ENCODE results near the gene PCLO. TPM values are rescaled to one million over a fixed set of nuclear protein-coding genes. Genes with fewer than 3 reads are reported as not detected.

Gene PCLO
- total RNA-seq, 2 donors from 2014 or later = 0.78 to 0.95 TPM

DNA sequence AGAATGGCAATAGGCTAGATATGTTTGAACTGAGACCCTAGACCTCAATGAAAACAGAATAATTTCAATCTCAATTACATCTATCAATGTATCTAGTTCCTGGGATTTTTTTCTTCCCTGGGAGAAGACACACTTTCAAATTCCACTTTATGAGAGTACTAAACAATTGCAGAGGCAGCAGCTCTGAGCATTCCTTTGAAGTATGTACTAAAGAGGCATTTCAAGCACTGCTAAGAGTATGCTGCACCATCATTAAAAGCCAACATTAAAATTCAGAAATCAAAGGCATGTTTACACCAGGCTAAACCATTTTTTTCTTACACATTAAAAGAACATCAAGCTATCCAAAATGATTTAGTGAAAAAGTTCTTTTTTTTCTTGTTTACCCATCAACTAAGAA lies 421.2 kb downstream of the PCLO start:
- Histone ChIP-seq H3K27ac (no peak overlapping the region), H3K4me1 (ENCODE audit: control insufficient read depth in 1 of 2, low read depth in 2 of 2) (no peaks in the 10 kb centered on the region), H3K4me3 (no peak overlapping the region), H3K36me3 (no peaks in the 10 kb centered on the region), H3K27me3 (replicated peaks; ENCODE audit: insufficient read depth) (no peaks in the 10 kb centered on the region), H3K9me3 (no peaks in the 10 kb centered on the region)
- ATAC-seq (ENCODE audit: insufficient number of reproducible peaks, low FRiP score, low read depth) (no peak), DNase-seq (ENCODE audit: low spot score) (no peak)
- TF ChIP-seq, protein P1, sequence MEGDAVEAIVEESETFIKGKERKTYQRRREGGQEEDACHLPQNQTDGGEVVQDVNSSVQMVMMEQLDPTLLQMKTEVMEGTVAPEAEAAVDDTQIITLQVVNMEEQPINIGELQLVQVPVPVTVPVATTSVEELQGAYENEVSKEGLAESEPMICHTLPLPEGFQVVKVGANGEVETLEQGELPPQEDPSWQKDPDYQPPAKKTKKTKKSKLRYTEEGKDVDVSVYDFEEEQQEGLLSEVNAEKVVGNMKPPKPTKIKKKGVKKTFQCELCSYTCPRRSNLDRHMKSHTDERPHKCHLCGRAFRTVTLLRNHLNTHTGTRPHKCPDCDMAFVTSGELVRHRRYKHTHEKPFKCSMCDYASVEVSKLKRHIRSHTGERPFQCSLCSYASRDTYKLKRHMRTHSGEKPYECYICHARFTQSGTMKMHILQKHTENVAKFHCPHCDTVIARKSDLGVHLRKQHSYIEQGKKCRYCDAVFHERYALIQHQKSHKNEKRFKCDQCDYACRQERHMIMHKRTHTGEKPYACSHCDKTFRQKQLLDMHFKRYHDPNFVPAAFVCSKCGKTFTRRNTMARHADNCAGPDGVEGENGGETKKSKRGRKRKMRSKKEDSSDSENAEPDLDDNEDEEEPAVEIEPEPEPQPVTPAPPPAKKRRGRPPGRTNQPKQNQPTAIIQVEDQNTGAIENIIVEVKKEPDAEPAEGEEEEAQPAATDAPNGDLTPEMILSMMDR (IDR thresholded peaks at IDR 0.05) = no peak

DNA sequence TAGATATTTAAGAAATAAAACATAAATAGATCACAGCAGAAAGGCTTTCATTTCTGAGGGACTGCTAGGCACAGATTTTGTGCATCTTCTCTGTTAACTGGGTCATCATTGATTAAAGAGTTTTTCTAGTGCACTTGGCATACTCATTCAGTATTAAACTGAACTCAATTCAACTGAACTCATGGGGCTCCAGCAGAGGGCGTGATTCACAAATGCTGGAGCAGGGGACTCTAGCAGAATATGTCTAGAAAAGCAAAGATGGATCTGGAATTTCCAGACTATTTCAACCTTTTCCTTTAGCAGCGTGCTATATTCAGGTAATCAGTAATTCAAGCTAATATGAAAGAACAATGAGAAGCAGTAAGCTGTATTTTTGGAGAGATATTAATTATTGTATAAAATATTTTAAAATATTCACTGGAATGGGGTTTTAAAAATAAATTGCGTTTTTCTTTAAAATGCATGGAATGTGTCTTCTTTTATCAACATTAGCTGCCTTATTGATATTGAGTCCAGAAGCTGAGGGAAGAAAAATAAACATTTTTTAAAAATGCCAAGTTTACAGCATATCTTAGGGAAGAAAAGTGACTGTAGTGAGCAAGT lies 422.3 kb downstream of the PCLO start:
- H3K9me3 ChIP-seq = no peaks in the 10 kb centered on the region
- H3K27me3 ChIP-seq (replicated peaks; ENCODE audit: insufficient read depth) = no peaks in the 10 kb centered on the region
- ATAC-seq (ENCODE audit: insufficient number of reproducible peaks, low FRiP score, low read depth) (no peak), DNase-seq (ENCODE audit: low spot score) (no peak)
- no peak overlapping the region for H3K4me3 ChIP-seq
- H3K4me1 ChIP-seq (ENCODE audit: control insufficient read depth in 1 of 2, low read depth in 2 of 2) = no peaks in the 10 kb centered on the region
- no peaks in the 10 kb centered on the region for H3K36me3 ChIP-seq
- no peak overlapping the region for H3K27ac ChIP-seq
- TF ChIP-seq, protein P1 (IDR thresholded peaks at IDR 0.05) = no peak

DNA sequence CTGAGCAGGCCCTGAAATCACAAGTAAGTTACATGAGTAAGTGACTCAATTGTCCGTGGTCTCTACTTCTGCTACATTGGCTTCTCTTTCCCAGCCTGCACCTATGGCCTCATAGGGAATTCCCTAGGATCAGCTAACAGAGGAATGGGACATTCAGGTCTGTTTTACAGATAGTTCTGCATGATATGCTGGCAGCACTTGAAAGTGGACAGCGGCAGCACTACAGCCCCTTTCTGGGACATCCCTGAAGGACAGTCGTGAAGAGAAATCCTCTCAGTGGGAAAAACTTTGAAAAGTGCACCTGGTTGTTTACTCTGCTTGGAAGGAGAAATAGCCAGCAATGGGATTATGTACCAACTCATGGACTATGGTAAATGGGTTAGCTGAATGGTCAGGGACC lies 426.1 kb downstream of the PCLO start:
- Histone ChIP-seq H3K27ac (no peak overlapping the region), H3K4me1 (ENCODE audit: control insufficient read depth in 1 of 2, low read depth in 2 of 2) (no peaks in the 10 kb centered on the region), H3K4me3 (no peak overlapping the region), H3K36me3 (no peaks in the 10 kb centered on the region), H3K27me3 (replicated peaks; ENCODE audit: insufficient read depth) (no peaks in the 10 kb centered on the region), H3K9me3 (no peaks in the 10 kb centered on the region)
- DNase-seq (ENCODE audit: low spot score) (no peak), ATAC-seq (ENCODE audit: insufficient number of reproducible peaks, low FRiP score, low read depth) (no peak)
- TF ChIP-seq, protein P1 (IDR thresholded peaks at IDR 0.05) = no peak

DNA sequence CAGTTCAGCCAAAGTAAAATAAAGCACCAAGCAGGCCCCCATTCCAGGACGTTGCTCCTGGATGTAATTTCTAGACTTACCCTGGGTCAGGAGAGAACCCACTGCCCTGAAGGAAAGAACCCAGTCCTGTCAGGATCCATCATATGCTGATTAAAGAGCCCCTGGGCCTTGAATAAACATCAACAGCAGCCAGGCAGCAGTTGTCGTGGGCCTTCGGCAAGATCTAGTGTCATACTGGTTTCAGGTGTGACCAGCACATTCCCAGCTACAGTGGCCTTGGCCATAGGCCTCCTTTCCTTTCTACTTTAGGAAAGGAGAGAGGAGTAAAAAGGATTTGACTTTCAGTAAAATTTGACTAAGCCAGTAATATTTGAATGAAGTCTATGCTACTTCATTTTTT lies 430.0 kb downstream of the PCLO start:
- Histone ChIP-seq H3K9me3 (no peaks in the 10 kb centered on the region), H3K27me3 (replicated peaks; ENCODE audit: insufficient read depth) (no peaks in the 10 kb centered on the region), H3K36me3 (no peaks in the 10 kb centered on the region), H3K4me1 (ENCODE audit: control insufficient read depth in 1 of 2, low read depth in 2 of 2) (no peaks in the 10 kb centered on the region), H3K27ac (no peak overlapping the region), H3K4me3 (no peak overlapping the region)
- DNase-seq (ENCODE audit: low spot score) (no peak), ATAC-seq (ENCODE audit: insufficient number of reproducible peaks, low FRiP score, low read depth) (no peak)
- TF ChIP-seq, protein P1 (IDR thresholded peaks at IDR 0.05) = no peak

DNA sequence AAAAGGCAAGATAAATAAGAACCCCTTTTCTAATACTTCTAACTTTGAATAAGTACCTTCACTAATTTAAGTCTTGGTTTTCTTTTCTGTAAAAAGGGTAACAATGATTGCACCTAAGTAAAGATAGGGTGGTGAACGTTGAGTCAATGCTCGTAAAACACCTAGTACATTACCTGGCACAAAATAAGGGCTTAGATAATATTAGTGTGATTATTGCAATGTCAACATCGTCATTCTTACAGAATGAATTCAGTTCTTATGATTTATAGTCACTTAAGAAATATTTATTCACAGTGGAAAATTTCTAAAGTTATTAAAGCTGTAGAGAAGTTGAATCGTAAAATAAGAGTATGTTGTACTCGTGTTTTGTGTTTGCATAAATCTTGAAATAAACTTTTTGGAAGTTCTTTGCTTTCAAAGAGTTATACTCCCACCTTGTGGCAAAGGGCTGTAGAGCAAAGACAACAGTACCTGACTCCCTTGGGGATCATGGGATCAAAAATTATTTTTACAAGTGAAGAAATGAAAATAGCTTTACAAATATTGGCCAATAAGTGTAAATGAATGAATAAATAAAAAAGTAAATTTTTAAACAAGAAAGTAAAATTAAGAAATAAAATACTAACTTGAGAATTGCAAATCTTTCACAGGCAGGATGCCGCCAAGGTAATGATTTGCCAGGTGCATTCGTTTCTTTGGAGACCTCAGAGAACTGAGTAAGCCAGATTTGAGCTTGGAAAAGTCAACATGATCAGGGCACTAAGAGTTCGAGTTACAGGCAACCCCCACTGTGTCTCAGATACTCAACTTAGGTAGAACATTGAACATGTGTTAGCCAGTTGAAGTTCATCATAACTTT lies 433.3 kb downstream of the PCLO start:
- Histone ChIP-seq H3K4me3 (no peak overlapping the region), H3K4me1 (ENCODE audit: control insufficient read depth in 1 of 2, low read depth in 2 of 2) (no peaks in the 10 kb centered on the region), H3K27me3 (replicated peaks; ENCODE audit: insufficient read depth) (no peaks in the 10 kb centered on the region), H3K9me3 (no peaks in the 10 kb centered on the region), H3K36me3 (no peaks in the 10 kb centered on the region), H3K27ac (no peak overlapping the region)
- DNase-seq (ENCODE audit: low spot score) (no peak), ATAC-seq (ENCODE audit: insufficient number of reproducible peaks, low FRiP score, low read depth) (no peak)
- TF ChIP-seq, protein P1 (IDR thresholded peaks at IDR 0.05) = no peak

All from thoracic aorta (tissue), 2 donors.